Endodermal cell (in vitro differentiated cells): Measurements from ENCODE around the gene RAC3. TPM values are rescaled to one million over a fixed set of nuclear protein-coding genes. Genes with fewer than 3 reads are reported as not detected.

ENCODE experiments used
- DNase-seq: peaks from one replicate; pipeline ENCODE4 v3.0.0-alpha.2; 2017
- H3K27ac ChIP-seq: 2 replicates; pipeline ENCODE4 v1.5.1; 2013; ENCODE audit warnings: mild to moderate bottlenecking, low read depth, low read length, moderate library complexity
- H3K27me3 ChIP-seq: 2 replicates; pipeline ENCODE4 v1.6.1; 2013; ENCODE audit warnings: mild to moderate bottlenecking, low read length, moderate library complexity; ENCODE audit not compliant: insufficient read depth, control insufficient read depth, poor library complexity, severe bottlenecking
- H3K36me3 ChIP-seq: 2 replicates; pipeline ENCODE4 v1.7.0; 2013; ENCODE audit warnings: mild to moderate bottlenecking, low read length, moderate library complexity; ENCODE audit not compliant: control insufficient read depth, insufficient read depth
- H3K4me1 ChIP-seq: one replicate; pipeline ENCODE4 v1.7.0; 2013; ENCODE audit warnings: low read length; ENCODE audit not compliant: control insufficient read depth, insufficient read depth
- H3K4me3 ChIP-seq: 2 replicates; pipeline ENCODE4 v1.5.1; 2013; ENCODE audit warnings: mild to moderate bottlenecking, low read length, moderate library complexity
- H3K9ac ChIP-seq: 2 replicates; pipeline ENCODE4 v1.6.1; 2013; ENCODE audit warnings: mild to moderate bottlenecking, low read length, moderate library complexity; ENCODE audit not compliant: poor library complexity, severe bottlenecking; ENCODE audit errors: extremely low read depth
- H3K9me3 ChIP-seq: 2 replicates; pipeline ENCODE4 v1.6.1; 2013; ENCODE audit warnings: mild to moderate bottlenecking, low read length, moderate library complexity; ENCODE audit not compliant: control insufficient read depth
- H3K27ac Mint-ChIP-seq: 2 replicates; pipeline ENCODE4 v1.8.0; 2020; ENCODE audit warnings: mixed read lengths
- H3K27me3 Mint-ChIP-seq: 2 replicates; pipeline ENCODE4 v1.8.0; 2021; ENCODE audit warnings: mild to moderate bottlenecking, mixed read lengths; ENCODE audit not compliant: insufficient read depth
- H3K36me3 Mint-ChIP-seq: 2 replicates; pipeline ENCODE4 v1.8.0; 2020; ENCODE audit warnings: low read depth, mixed read lengths
- H3K4me1 Mint-ChIP-seq: 2 replicates; pipeline ENCODE4 v1.8.0; 2020; ENCODE audit warnings: mixed read lengths
- H3K4me3 Mint-ChIP-seq: 2 replicates; pipeline ENCODE4 v1.8.0; 2020; ENCODE audit warnings: mild to moderate bottlenecking, moderate library complexity, mixed read lengths
- H3K9me3 Mint-ChIP-seq: 2 replicates; pipeline ENCODE4 v1.8.0; 2020; ENCODE audit warnings: mild to moderate bottlenecking, mixed read lengths
- WGBS, 2 experiments: methylation state at CpG; one replicate each; pipeline versions ENCODE4 v1.1.5 to v1.1.7; 2013; ENCODE audit warnings: missing lambda C conversion rate in 2 of 2, mixed read lengths in 1 of 2; ENCODE audit not compliant: insufficient coverage in 1 of 2, insufficient read length in 1 of 2; 5-methylcytosine and 5-hydroxymethylcytosine counted together
- total RNA-seq, 2 donors: library from RNA; stranded (reverse); fragmentation: NEBNext Ultra II Directional in 1 of 2; extraction: Animal tissue kit (Norgen Biotek cat#: 25700) in 1 of 2; gene quantifications; 2 replicates in 1 of 2; 3 replicates in 1 of 2; pipeline ENCODE4 v1.2.1, GENCODE V29; 2021
- TF ChIP-seq, protein P1 (sequence below): fragments of 200-600 bp; sonication (generic); conservative IDR thresholded peaks from 2 replicates; pipeline ENCODE4 v1.5.0; 2021; ENCODE audit warnings: antibody characterized with exemption, mild to moderate bottlenecking

Gene RAC3
- total RNA-seq, 2 donors from 2014 or later, result 45.7 to 53.9 TPM

DNA sequence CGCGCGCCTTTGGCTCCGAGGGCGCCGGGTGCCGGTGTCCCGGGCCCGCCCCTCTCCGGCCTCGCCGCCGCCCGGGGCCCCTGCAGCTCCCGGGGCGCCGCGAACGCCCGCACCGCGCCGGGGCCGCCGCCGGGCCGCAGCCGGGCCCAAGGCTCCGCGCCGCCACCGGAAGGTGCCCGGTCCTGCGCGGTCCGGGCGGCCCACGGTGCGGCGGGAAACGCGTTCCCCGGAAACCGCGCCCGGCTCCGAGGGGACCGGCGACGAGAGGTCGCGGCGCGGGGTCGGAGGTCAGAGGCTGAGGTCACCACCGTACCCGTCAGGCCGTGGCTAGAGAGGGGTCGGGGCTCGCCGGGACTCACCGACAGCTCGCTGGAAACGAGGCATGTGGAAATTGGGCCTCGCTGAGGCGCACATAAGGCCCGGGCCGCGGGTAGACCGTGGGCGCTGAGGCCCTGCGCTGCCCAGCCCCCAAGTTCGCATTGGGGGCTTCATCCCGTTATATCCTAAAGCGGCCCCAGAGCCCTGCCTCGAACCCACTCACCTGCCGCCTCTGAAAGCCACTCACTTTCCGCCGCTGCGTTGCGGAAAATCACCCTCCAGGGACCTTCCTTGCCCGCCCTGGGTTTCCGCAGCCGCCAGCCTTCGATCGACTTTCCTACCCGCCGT lies 34.3 kb downstream of the RAC3 start, which contains the start of gene DUS1L:
Gene DUS1L, minus strand, starts transcription at position 167 of the 666 bp plus-strand sequence. CDS start 745 bp downstream, outside the sequence.
- Histone ChIP-seq H3K36me3 (peaks cover 14% of the 10 kb centered on the region), H3K9me3 (no peaks in the 10 kb centered on the region), H3K4me3 (peak within 1 kb of the TSS; percentile 82), H3K27ac (no peak within 1 kb of the TSS), H3K27me3 (peaks cover 8% of the 10 kb centered on the region), H3K4me1 (peaks cover 4% of the 10 kb centered on the region), H3K9ac (peak within 1 kb of the TSS; percentile 74)
- 12 to 26% methylated on average over 46 to 88 of the region's 88 CpGs for WGBS, 2 experiments
- Mint-ChIP-seq H3K27ac (peak within 1 kb of the TSS; percentile 77), H3K36me3 (peaks cover 2% of the 10 kb centered on the region), H3K4me1 (peaks cover 5% of the 10 kb centered on the region), H3K4me3 (peak within 1 kb of the TSS; percentile 68), H3K9me3 (no peaks in the 10 kb centered on the region), H3K27me3 (peaks cover 9% of the 10 kb centered on the region)
- TF ChIP-seq, protein P1, sequence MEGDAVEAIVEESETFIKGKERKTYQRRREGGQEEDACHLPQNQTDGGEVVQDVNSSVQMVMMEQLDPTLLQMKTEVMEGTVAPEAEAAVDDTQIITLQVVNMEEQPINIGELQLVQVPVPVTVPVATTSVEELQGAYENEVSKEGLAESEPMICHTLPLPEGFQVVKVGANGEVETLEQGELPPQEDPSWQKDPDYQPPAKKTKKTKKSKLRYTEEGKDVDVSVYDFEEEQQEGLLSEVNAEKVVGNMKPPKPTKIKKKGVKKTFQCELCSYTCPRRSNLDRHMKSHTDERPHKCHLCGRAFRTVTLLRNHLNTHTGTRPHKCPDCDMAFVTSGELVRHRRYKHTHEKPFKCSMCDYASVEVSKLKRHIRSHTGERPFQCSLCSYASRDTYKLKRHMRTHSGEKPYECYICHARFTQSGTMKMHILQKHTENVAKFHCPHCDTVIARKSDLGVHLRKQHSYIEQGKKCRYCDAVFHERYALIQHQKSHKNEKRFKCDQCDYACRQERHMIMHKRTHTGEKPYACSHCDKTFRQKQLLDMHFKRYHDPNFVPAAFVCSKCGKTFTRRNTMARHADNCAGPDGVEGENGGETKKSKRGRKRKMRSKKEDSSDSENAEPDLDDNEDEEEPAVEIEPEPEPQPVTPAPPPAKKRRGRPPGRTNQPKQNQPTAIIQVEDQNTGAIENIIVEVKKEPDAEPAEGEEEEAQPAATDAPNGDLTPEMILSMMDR, result no peak
- peak; percentile 87 for DNase-seq

DNA sequence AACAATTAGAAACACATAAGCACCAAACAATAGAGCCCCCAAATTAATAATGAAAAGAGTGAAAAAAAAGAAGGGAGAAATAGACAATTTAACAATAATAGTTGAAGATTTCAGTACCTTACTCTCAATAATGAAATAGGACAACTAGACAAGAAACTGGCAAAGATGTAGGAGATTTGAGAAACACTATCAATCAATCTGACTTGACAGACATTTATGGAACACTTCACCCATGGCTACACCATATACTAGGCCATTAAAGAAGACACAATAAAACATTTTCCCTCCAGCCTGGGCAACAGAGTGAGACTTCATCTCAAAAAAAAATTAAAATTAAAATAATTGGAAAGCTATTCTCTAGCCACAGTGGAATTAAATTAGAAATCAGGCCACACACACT lies 39.1 kb downstream of the RAC3 start:
- H3K9ac ChIP-seq, result no peak overlapping the region
- H3K27ac Mint-ChIP-seq, result no peak overlapping the region
- H3K27me3 Mint-ChIP-seq, result peaks cover 22% of the 10 kb centered on the region
- no peak for DNase-seq
- no peak overlapping the region for H3K4me3 Mint-ChIP-seq
- H3K36me3 ChIP-seq, result no peaks in the 10 kb centered on the region
- no peak overlapping the region for H3K27ac ChIP-seq
- no peaks in the 10 kb centered on the region for H3K9me3 ChIP-seq
- no peaks in the 10 kb centered on the region for H3K9me3 Mint-ChIP-seq
- TF ChIP-seq, protein P1, result no peak
- H3K36me3 Mint-ChIP-seq, result no peaks in the 10 kb centered on the region
- peaks cover 10% of the 10 kb centered on the region for H3K27me3 ChIP-seq
- peaks cover 5% of the 10 kb centered on the region for H3K4me1 Mint-ChIP-seq
- no peaks in the 10 kb centered on the region for H3K4me1 ChIP-seq
- H3K4me3 ChIP-seq, result no peak overlapping the region

DNA sequence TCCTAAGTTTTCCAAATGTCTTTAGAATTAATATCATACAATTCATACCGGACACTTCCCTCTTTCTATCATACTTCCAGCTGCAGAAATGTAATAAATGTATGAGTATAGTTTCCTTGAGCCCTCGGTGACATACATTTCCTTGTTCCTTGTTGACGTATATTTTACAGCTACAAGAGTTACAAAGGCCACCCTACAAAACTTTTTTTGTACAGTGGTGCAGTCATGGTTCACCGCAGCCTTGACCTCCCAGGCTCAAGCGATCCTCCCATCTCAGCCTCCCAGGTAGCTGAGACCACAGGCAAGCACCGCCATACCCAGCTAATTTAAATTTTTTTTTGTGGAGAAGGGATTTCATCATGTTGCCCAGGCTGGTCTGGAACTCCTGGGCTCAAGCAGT lies 41.3 kb downstream of the RAC3 start:
- no peak overlapping the region for H3K9ac ChIP-seq
- H3K4me3 Mint-ChIP-seq, result no peak overlapping the region
- H3K9me3 Mint-ChIP-seq, result no peaks in the 10 kb centered on the region
- no peaks in the 10 kb centered on the region for H3K36me3 ChIP-seq
- no peaks in the 10 kb centered on the region for H3K4me1 ChIP-seq
- 93 to 94% methylated on average over 3 to 5 of the region's 6 CpGs for WGBS, 2 experiments
- no peaks in the 10 kb centered on the region for H3K36me3 Mint-ChIP-seq
- no peak overlapping the region for H3K27ac Mint-ChIP-seq
- peaks cover 22% of the 10 kb centered on the region for H3K27me3 Mint-ChIP-seq
- peaks cover 10% of the 10 kb centered on the region for H3K27me3 ChIP-seq
- TF ChIP-seq, protein P1, result no peak
- DNase-seq, result no peak
- no peak overlapping the region for H3K27ac ChIP-seq
- no peaks in the 10 kb centered on the region for H3K4me1 Mint-ChIP-seq
- no peak overlapping the region for H3K4me3 ChIP-seq
- H3K9me3 ChIP-seq, result no peaks in the 10 kb centered on the region
